ENCODE results near the gene RPL32. TPM values are rescaled to one million over a fixed set of nuclear protein-coding genes. Genes with fewer than 3 reads are reported as not detected.

RPL32 gene
- total RNA-seq, 1 experiment from 2014 or later: 2,021 TPM

GRCh38 chr3:12829886-12830784 lies 11.2 kb downstream of the RPL32 start:
- H3K23ac ChIP-seq (ENCODE audit: insufficient read length, low read depth, low read length): no peak overlapping the region
- H3K36me3 Mint-ChIP-seq (ENCODE audit: insufficient read depth in 1 of 3, low read depth in 3 of 3): peaks cover 19 to 54% (median 47%) of the 10 kb centered on the region in 3 experiments; a peak in 6 of 7 replicates
- no peak overlapping the region for H3T11ph ChIP-seq (ENCODE audit: low read length)
- H3K27ac Mint-ChIP-seq: peak overlapping the region; percentile 77 to 91 (median 89); a peak in 4 of 7 replicates
- H3K56ac ChIP-seq (ENCODE audit: insufficient read length, low read depth, low read length): no peak overlapping the region
- 0 out of 3 replicates have a peak, but pooled peaks have one; percentile 19 for TF ChIP-seq CTCF (conservative IDR thresholded peaks at IDR 0.05)
- H4K5ac ChIP-seq (ENCODE audit: insufficient read length, low read depth, low read length): no peak overlapping the region
- H3K27ac ChIP-seq (ENCODE audit: insufficient read length, low read depth, low read length): no peak overlapping the region
- H4K20me1 ChIP-seq (ENCODE audit: control insufficient read depth, insufficient read depth, insufficient read length): no peaks in the 10 kb centered on the region
- H2BK12ac ChIP-seq (ENCODE audit: insufficient read length, low read depth, low read length): no peak overlapping the region
- no peak overlapping the region for H3K4me2 ChIP-seq (ENCODE audit: insufficient read depth, insufficient read length, low read length)
- no CpG with 5 or more reads among the region's 17 CpGs for WGBS (ENCODE audit: extremely low coverage, insufficient read length, low lambda C conversion rate)
- DNase-seq: peak; percentile 52
- no peak overlapping the region for H3K9ac ChIP-seq (ENCODE audit: extremely low read depth, insufficient read length, low read length)
- H3K27me3 ChIP-seq (ENCODE audit: insufficient read depth, low read length): no peaks in the 10 kb centered on the region; the same call in 1 of the 2 replicates
- H2BK120ac ChIP-seq (ENCODE audit: low read depth, low read length, poor library complexity, severe bottlenecking): no peak overlapping the region
- H2BK5ac ChIP-seq (ENCODE audit: insufficient read length, low read length): no peak overlapping the region
- H3K4me1 ChIP-seq (ENCODE audit: insufficient read depth, low read length): no peaks in the 10 kb centered on the region
- no peak overlapping the region for H3K18ac ChIP-seq (ENCODE audit: insufficient read length, low read depth, low read length)
- no peak overlapping the region for H2AFZ ChIP-seq (ENCODE audit: low read length)
- no peak overlapping the region for H2BK15ac ChIP-seq (ENCODE audit: low read depth, low read length)
- no peak overlapping the region for H4K8ac ChIP-seq (replicated peaks; ENCODE audit: insufficient read length, low read depth, low read length)
- no peaks in the 10 kb centered on the region for H3K23me2 ChIP-seq (ENCODE audit: insufficient read length, low read depth, low read length, poor library complexity, severe bottlenecking)
- no peaks in the 10 kb centered on the region; the same call in 1 of the 2 replicates for H3K27me3 Mint-ChIP-seq (ENCODE audit: low read depth)
- H4K91ac ChIP-seq (ENCODE audit: insufficient read length, low read depth, low read length): no peak overlapping the region
- H3K9me3 Mint-ChIP-seq: no peaks in the 10 kb centered on the region
- no peaks in the 10 kb centered on the region for H3K79me1 ChIP-seq (ENCODE audit: insufficient read depth, low read depth, low read length, poor library complexity, severe bottlenecking)
- H3K4me1 Mint-ChIP-seq: peaks cover 27 to 35% of the 10 kb centered on the region in 2 experiments
- no peaks in the 10 kb centered on the region for H3K79me2 ChIP-seq (ENCODE audit: insufficient read depth, low read length)
- no peaks in the 10 kb centered on the region for H3K9me3 ChIP-seq (ENCODE audit: control insufficient read depth, low read depth, low read length)
- H3K4me3 Mint-ChIP-seq: no peak overlapping the region
- H2BK20ac ChIP-seq (ENCODE audit: low read depth, low read length, poor library complexity, severe bottlenecking): no peak overlapping the region
- H2AK5ac ChIP-seq (ENCODE audit: insufficient read length, low read length): no peak overlapping the region
- no peak overlapping the region for H3K14ac ChIP-seq (ENCODE audit: insufficient read depth, low read length)
- no peak overlapping the region for H3K4ac ChIP-seq (ENCODE audit: low read depth, low read length)
